Suprapubic skin (tissue), 4 donors: ENCODE measurements around the gene ARHGEF17.

ENCODE experiments used
- CTCF ChIP-seq, 2 donors: fragments of 200-600 bp in 1 of 2; fragments of 450-650 bp in 1 of 2; sonication (generic) in 1 of 2; IDR thresholded peaks; one replicate each; pipeline ENCODE4 v1.5.1; 2016 to 2019; ENCODE audit warnings: antibody characterized with exemption in 2 of 2, mild to moderate bottlenecking in 1 of 2, moderate library complexity in 1 of 2
- EP300 ChIP-seq: sonication (generic); formaldehyde crosslinking; IDR thresholded peaks from one replicate; pipeline ENCODE4 v1.6.1; 2017; ENCODE audit warnings: antibody characterized with exemption
- POLR2A ChIP-seq, 2 donors: fragments of 450-650 bp; IDR thresholded peaks; one replicate each; pipeline ENCODE4 v1.6.1; 2017; ENCODE audit warnings: antibody characterized with exemption in 2 of 2, mild to moderate bottlenecking in 2 of 2, moderate library complexity in 2 of 2
- POLR2AphosphoS5 ChIP-seq, 3 donors: sonication (generic); formaldehyde crosslinking; IDR thresholded peaks; one replicate each; pipeline ENCODE4 v1.6.1; 2017; ENCODE audit warnings: antibody characterized with exemption in 3 of 3

- TF ChIP-seq CTCF (IDR thresholded peaks at IDR 0.05) (peak; percentile 96 to 99), POLR2A (IDR thresholded peaks at IDR 0.05) (no peak), POLR2AphosphoS5 (IDR thresholded peaks at IDR 0.05) (no peak), EP300 (no peak)
These were observed 27.3 kb downstream of the ARHGEF17 start for GRCh38 chr11:73335204-73335923.
